GM20000 (cell line): Measurements from ENCODE around the gene GOLGA8T.
"Not testable (repeated sequence)": the region's sequence is repeated elsewhere in the genome, so short reads cannot be mapped to it uniquely, and the experiment has no call there.

Source experiments
- DNase-seq: peaks from one replicate; pipeline ENCODE4 v3.0.0; 2012; ENCODE audit warnings: low spot score

Gene GOLGA8T, protein sequence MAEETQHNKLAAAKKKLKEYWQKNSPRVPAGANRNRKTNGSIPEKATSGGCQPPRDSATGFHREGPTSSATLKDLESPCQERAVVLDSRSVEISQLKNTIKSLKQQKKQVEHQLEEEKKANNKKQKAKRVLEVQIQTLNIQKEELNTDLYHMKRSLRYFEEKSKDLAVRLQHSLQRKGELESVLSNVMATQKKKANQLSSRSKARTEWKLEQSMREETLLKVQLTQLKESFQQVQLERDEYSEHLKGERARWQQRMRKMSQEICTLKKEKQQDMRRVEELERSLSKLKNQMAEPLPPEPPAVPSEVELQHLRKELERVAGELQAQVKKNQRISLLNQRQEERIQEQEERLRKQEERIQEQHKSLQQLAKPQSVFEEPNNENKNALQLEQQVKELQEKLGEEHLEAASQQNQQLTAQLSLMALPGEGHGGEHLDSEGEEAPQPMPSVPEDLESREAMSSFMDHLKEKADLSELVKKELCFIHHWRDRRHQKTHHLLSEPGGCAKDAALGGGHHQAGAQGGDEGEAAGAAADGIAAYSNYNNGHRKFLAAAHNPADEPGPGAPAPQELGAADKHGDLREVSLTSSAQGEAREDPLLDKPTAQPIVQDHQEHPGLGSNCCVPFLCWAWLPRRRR

DNA sequence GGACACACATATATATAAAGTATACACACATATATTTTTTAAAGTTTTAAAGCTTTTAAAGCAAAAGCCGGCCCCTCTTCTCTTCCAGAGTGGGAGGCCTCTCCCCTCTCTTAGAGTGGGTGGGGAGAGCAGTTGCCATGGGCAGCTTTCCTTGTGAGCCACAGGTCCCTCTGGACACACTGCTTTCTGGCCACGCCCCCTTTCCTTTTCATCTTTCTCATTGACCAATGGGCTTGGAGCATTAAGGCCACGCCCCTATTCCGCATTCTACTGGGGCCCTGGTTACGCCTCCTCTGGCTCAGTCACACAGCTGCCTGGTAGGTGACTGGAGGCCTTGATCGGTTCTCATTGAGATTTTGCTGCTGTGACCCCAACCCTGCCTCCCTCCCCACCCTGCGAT lies at the start of gene GOLGA8T:
GOLGA8T (plus strand) TSS at position 301 of the 400 bp plus-strand sequence; CDS start at position 399, 98 bp downstream.
- DNase-seq: not testable (repeated sequence)

DNA sequence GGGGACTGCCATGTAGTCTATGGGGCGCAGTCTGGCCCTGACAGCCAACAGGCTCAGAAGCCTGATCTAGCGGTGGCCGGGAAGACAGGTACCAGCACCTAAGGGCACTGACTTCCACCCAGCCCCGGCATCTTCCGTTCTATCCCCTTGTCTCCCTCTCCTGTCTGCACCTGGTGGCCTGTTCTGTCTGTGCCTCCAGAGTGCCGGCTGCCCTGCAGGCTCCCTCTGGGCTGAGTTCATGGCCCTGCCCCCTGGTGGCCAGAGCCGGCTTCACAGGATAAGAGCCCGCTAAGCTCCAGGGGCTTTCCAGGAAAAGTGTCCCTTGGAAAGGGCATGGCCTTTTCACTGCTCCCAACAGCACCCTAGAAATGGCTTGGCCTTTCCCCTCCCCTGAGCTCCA lies 37.0 kb upstream of the GOLGA8T start:
- DNase-seq: not testable (repeated sequence)

DNA sequence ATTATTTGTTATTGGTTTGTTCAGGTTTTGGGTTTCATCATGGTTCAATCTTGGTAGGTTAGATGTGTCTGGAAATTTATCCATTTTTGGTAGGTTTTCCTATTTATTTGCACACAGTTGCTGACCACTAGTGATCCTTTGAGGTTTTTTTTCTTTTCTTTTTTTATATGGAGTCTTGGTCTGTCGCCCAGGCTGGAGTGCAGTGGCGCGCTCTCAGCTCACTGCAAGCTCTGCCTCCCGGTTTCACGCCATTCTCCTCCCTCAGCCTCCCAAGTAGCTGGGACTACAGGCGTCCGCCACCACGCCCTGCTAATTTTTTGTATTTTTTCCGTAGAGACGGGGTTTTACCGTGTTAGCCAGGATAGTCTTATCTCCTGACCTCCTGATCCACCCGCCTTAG lies 32.0 kb upstream of the GOLGA8T start:
- DNase-seq: not testable (repeated sequence)

DNA sequence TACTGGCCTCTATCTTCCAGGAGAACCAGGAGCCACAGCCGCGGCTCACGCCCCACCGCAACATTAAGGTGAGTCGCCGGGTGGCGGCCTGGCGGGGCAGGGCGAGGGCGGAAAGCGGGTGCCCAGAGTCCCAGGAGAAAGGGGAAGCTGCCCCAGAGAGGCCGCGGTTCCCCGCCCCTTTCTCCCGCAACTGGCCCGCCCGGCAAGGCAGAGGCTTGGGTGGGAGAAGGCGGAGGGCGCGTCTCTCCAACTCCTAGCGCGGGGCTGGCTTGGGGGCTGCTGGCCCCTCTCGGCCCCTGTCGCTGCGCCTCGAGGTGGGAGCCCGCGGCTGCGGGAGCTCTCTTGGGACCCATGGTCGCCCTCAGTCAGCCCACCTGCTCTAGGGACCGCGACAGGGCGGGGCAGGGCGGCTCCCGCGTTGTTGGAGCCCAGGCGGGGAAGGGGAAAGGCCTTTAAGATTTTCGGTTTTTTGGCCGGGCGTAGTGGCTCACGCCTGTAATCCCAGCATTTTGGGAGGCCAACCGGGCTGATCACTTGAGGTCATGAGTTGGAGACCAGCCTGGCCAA lies 30.8 kb upstream of the GOLGA8T start:
- DNase-seq: not testable (repeated sequence)

DNA sequence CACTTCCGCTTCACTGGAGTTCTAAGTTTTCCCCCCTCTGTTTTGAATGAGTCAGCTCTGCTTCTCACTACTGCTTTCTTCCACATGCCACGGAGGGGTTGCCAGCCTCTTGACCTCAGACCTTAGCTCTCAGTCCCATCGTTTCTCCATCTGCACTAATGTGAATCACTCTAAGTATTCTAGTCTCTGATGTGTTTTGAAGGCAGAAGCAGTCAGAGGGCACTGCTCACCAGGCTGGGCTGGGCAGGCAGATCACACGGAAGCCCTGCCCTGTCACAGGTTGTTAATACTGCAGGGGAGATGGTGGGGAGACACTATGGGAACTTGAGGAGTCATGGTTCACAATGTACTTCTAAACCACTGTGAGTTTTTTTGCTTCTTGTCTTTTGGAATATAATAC lies 24.3 kb upstream of the GOLGA8T start:
- not testable (repeated sequence) for DNase-seq

DNA sequence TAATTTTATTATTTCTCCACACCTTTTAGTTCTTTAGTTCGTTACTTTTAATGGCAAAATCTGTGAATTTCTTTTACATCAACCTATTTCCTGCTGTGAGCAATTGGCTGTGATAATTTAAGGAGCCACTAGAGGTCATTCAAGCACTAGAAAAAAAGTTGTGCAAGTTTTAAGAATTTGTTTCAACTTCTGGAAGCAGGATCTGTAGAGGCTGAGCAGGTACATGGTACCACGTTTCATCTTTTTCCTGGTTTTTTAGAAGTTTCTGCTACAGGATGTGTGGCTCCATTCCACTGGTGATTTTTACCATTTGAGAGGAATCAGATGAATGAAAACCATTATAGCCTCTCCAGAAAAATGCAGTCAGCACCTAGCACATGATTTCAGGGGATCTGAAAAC lies 4.8 kb upstream of the GOLGA8T start:
- DNase-seq: not testable (repeated sequence)

DNA sequence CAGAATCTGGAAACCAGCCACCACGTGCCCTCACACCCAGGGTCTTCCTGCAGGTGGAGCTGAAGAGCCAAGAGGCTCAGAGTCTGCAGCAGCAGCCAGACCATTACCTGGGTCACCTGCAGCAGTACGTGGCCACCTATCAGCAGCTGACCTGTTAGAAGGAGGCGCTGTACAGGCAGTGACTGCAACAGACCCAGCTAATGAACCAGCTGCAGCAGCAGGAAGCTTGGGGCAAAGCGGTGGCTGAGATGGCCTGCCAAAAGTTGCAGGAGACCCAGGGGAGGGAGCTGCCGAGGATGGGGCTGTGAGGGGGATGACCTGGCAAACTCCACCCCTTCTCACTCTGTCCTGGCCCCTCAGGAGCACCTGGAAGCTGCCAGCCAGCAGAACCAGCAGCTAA lies 8.4 kb downstream of the GOLGA8T start:
- DNase-seq: not testable (repeated sequence)

DNA sequence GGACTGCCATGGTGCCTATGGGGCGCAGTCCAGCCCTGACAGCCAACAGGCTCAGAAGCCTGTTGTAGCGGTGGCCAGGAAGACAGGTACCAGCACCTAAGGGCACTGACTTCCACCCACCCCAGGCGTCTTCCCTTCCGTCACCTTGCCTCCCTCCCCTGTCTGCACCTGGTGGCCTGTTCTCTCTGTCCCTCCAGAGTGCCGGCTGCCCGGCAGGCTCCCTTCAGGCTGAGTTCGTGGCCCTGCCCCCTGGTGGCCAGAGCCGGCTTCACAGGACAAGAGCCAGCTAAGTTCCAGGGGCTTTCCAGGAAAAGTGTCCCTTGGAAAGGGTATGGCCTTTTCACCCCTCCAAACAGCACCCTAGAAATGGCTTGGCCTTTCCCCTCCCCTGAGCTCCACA lies 15.0 kb downstream of the GOLGA8T start:
- DNase-seq: not testable (repeated sequence)

DNA sequence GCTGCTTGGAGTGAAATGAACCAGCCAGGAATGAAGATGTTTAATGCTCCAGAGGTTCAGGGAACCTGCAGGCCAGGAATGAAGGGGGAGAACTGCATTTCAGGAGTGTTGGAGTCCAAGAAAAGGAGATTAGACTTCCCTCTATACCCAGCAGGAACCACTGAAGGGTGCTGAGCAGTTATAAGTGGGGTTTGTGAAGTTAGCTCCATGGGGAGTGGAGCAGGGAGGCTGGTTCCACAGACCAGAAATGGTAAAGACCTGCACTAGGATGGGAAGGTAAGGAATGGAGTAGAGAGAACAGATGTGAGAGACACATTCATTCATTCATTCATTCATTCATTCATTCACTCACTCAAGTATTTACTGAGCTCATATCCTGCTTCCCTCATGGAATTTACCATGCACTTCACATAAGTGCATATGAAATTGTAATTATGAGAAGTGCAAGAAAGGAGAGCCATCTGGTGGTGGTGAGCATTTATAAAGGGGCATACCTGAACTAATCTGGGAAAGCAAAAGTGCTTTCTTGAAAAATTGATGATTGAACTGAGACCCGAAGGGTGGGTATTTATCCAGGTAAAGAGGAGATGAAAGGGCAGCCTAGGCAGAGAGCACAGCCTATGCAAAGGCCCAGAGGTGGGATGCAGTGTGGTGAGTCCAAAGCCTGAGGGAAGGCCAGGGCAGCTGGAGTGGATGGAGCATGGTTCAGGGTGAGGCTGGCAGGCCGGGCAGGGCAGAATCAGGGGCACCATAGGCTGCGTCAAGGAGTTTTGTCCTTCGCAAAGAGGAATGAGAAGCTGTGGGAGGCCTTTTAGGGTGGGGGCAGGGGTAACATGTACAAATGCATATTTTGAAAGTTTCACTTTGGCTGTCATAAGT lies 27.9 kb downstream of the GOLGA8T start:
- DNase-seq: not testable (repeated sequence)

DNA sequence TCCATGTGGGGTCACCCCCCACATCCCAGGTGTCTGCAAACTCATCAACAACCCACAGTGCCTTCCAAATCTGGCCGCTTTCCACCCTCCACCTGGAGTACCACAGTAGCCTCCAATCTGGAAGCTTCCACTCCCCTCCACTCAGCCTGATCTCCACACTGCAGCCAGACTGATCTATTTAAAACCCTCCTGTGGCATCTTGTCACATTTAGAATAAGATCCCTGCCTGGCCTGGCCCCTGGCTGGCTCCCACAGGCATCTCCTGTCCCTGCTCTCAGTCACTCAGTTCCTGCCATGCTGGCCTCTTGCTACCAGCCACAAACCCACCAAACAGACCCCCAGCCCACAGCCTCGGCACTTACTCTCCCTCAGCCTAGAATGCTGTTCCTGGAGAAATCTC lies 28.9 kb downstream of the GOLGA8T start:
- DNase-seq: not testable (repeated sequence)

DNA sequence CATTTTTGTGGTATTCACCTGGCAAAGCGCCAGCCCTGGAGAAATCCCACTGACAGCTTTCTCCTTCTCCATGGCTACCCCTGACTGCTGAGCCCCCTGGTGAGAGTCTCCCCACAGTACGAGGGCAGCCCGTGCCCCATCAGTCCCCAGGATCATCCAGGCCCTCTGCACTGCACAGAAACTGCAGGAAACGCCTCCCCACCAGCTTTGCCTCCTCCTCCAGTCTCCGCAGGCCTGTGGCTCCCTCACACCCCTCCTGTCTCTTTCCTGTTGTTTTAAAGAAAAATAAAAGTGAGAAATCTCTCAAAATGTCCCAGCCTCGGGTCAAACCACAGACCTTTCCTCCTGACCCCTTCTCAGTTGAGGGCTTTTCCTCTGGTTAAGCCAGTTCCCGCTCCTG lies 29.4 kb downstream of the GOLGA8T start:
- DNase-seq: not testable (repeated sequence)

DNA sequence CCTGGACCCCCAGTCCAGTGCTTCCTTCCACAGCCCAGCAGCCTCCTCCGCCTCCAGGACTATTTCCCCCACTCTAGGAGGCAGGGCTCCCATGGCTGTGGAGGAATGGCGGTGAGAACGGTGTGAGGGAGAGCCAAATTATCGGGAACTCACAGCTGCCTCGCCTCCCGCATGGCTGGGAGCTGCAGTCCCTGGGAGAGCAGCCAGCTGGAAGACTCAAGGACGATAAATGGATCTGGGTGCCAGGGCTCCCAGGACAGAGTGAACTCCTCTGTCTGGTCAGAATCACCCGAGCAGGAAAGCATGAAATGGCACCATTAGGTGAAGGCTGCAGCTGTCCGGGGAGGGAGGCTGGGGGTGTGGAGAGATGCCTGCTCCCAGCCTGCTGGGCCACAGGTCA lies 32.6 kb downstream of the GOLGA8T start:
- not testable (repeated sequence) for DNase-seq

DNA sequence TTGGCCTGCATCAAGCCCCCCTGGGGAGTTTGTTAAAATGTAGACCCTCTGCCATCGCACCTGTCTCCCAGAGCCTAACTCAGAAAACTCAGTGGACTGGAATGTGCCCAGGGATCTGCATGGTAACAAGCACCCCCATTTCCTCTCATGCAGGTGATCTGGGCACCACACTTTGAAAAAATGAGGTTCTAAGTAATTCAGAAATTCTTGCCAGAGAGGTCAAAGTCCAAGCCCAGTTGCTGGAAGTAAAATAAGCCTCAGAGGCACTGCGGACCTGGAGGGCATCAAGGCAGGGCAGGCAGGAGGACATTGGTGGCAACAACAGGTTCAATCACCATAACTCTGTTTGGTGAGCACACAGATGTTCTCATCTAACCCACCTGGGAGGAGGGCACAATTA lies 33.0 kb downstream of the GOLGA8T start:
- DNase-seq: not testable (repeated sequence)

DNA sequence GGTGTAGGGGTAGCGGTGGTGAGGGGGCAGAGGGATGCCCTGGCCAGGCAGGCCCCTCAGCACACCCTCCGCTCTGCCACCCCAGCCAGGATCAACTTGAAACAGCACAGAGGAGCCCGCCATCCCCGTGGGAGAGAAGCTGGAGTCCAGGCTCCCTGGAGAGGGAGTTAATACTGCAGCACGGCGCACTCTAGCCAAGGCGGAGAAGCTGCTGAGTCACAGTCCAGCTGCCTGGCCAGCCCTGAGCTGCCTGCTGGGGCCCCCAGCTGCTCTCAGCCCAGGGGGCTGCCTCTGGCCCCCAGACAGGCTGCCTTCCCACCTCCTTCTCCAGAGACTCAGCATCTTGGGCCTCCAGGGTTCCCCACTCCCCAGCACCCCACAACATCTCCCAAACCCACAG lies 36.6 kb downstream of the GOLGA8T start:
- not testable (repeated sequence) for DNase-seq

DNA sequence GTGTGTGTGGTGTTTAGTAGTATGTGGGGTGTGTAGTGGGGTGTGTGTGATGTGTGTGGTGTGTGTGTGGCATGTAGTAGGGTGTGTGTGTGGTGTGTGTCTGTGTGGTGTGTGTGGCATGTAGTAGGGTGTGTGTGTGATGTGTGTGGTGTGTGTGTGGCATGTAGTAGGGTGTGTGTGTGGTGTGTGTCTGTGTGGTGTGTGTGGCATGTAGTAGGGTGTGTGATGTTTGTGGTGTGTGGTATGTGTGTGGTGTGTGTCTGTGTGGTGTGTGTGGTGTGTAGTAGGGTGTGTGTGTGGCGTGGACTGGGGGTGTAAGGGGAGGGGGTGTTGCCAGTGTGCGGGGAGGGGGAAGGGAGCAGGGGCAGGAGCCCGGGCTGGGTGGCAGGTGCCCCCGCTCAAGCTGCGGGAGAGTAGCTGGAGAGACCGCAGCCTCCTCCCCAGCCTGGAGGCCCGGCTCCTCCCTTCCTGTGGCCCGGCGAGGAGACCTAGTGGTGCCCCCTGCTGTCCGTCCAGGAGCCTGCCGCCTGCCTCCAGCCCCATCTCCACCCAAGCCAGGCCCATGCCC lies 38.3 kb downstream of the GOLGA8T start:
- DNase-seq: not testable (repeated sequence)

DNA sequence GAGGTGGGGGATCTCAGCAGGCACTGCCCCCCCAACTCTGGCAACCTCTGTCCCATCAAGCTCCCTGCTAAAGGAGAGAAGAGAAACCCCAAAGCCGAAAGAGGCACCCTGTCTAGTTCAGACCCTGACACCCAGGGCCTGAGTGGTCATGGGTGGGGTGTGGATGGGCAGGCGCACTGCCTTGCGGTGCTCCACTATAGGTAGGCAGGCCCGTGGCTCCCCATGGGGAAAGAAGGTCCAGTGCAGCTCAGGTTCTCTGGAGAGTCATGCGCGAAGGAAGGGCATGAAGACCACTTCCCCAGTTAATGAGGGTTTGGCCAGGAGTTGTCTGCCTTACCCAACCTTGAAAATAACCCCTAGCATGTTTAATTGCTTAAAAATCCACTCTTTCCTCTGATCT lies 40.4 kb downstream of the GOLGA8T start:
- DNase-seq: not testable (repeated sequence)

DNA sequence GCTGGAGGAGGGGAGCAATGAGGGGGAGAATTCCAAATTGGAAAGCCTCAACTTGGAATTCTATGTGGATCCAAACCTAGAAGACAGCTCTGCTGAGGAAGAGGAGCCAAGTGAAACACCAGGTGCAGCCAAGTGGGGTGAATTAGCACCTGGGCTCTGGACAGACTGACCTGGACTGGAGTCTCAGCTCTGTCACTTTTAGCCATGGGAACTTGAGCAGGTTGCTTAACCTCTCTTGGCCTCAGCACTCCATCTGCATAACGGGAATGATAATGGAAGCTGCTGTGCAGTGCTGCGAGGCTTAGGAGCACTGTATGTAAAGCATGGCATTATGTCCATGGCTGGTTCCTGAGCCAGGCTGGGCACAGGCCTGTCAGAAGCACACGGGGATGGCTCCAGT lies 41.8 kb downstream of the GOLGA8T start:
- DNase-seq: not testable (repeated sequence)

DNA sequence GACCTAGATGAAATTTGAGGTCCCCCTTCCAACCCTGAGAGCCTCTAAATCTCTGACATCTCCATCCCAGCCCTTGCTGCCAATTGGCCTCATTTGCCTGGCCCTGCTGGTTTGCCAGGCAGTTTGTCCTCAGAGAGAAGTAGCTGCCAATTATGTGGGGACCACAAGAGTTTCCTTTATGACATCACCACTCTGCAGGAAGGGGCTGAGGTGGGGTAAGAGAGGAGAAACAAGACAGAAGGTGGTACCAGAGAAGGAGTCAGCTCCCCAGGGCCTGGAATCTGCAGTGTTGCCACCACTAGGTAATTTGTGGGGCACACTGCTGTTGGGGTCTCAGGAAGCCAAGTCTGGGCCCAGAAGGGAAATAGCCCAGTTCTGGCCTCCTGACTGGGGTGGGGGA lies 45.0 kb downstream of the GOLGA8T start:
- DNase-seq: not testable (repeated sequence)

DNA sequence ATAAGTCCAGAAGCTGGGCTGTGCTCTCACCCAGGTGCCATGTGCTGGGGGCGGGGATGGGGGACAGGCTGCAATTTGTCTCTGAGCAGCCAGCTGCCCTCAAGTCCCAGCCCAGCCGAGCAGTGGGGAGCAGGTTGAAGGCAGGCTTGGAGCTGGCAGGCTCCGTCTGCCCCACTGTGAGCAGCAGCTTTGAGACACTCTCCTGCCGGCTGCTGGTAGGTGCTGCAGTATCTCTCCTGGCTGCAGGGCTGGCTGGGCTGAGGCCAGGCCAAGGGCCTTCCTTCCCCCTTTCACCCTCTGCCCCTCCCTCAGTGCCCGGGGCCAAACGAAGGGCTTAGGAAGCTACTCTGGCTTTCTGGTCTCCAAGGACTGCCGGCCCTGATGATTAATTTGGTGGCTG lies 50.6 kb downstream of the GOLGA8T start:
- DNase-seq: not testable (repeated sequence)

DNA sequence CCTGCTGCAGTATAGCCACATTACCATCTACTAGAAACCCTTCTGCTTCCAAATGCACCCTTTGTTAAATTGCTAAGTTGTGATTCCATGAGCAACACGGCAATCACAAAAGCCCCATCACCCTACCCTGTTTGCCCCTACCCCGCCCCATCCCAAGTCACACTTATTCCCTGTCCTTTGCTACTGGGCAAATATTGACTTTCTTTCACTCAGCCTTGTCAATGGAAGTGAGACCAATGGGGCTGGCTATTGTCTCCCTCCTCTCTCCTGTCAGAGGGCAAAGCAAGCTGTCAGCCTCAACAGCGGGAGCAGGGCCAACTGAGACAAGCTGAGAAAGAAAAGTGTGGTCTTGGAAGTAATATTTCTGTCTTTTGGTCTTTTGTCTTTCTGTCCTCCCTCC lies 52.6 kb downstream of the GOLGA8T start:
- DNase-seq: not testable (repeated sequence)

DNA sequence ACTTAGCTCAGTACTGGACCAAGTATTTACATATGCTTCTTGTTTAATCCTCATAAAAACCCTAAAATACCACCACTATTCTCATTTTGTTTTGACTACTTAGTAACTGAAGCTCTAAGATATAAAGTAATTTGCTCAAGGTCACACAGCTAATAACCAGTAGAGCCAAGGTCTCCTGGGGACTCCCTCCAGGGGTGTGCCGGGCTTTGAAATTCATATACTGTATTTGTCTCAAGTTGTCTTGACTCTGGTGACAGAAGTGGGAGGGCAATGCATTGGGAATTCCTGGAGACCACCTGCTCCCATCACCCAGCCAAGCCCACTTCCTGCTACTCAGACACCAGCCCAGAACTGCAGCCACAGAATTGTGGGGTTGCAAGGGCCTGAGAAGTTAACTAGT lies 54.9 kb downstream of the GOLGA8T start:
- not testable (repeated sequence) for DNase-seq
